ENCODE results near the gene TCF7. TPM values are rescaled to one million over a fixed set of nuclear protein-coding genes. Genes with fewer than 3 reads are reported as not detected.

The TCF7 gene
- total RNA-seq, 4 donors from 2014 or later, result 1.0 to 4.3 (median 2.4) TPM; not detected in 1

DNA sequence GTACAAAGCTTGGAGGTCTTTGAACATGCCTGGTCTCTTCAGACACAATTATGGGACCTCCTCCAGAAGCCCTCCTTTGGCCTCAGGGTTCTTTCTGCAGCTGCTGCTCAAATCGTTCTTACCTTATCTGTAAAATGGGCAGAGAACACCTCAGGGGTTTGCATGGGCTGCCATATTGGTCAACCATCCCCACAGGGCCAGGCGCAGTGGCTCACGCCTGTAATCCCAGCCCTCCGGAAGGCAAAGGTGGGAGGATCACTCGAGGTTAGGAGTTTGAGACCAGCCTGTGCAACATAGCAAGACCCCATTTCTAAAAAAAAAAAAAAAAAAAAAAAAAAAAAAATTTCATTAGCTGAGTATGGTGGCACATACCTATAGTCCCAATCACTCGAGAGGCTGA, 29.1 kb upstream of the TCF7 start:
- Histone ChIP-seq H3K27me3 (no peaks in the 10 kb centered on the region), H3K4me3 (no peak overlapping the region), H3K36me3 (no peaks in the 10 kb centered on the region), H3K27ac (no peak overlapping the region), H3K4me1 (no peaks in the 10 kb centered on the region), H3K9me3 (no peaks in the 10 kb centered on the region)
- no peak for DNase-seq
- no peak for TF ChIP-seq POLR2A (IDR thresholded peaks at IDR 0.05)
- TF ChIP-seq, protein P1, sequence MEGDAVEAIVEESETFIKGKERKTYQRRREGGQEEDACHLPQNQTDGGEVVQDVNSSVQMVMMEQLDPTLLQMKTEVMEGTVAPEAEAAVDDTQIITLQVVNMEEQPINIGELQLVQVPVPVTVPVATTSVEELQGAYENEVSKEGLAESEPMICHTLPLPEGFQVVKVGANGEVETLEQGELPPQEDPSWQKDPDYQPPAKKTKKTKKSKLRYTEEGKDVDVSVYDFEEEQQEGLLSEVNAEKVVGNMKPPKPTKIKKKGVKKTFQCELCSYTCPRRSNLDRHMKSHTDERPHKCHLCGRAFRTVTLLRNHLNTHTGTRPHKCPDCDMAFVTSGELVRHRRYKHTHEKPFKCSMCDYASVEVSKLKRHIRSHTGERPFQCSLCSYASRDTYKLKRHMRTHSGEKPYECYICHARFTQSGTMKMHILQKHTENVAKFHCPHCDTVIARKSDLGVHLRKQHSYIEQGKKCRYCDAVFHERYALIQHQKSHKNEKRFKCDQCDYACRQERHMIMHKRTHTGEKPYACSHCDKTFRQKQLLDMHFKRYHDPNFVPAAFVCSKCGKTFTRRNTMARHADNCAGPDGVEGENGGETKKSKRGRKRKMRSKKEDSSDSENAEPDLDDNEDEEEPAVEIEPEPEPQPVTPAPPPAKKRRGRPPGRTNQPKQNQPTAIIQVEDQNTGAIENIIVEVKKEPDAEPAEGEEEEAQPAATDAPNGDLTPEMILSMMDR (IDR thresholded peaks at IDR 0.05), result no peak
- intact Hi-C loops (cut with DNase I; ENCODE audit: low total_unique reads), result no loop called here

DNA sequence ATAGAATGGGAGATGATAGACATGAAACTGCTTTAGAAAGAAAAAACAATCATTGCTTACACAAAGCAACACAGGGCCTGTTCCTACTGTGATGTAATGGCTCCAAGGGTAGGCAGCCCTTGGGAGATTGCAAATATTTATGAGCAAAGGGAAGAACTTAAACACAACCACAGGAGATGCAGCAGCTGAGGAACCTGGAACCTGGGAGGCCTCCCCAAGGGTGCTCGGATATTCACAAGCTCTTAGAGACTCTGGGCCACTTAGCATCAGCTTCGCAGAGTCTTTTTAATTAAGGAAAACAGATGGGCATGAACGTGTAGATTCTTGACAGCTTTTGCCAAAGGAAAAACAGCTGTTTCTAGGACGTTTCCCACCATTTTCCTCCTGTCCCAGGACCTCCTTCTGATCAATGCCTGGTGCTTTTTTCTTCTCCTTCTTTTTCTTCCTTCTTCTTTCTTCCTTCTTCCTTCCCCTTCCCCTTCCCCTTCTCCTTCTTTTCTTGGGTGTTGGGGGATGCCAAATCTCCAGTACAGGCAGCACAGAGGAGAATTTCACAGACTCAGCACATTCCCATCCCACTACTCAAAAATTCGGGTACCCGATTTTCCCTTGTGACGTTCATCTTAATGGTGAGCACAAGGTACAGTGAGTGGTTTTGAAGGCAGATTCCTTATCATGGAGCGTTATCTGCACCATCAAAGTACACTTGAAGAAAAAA, 28.1 kb upstream of the TCF7 start:
- TF ChIP-seq POLR2A (IDR thresholded peaks at IDR 0.05), result no peak
- TF ChIP-seq, protein P1 (IDR thresholded peaks at IDR 0.05), result no peak
- intact Hi-C loops (cut with DNase I; ENCODE audit: low total_unique reads), result no loop called here
- H3K4me1 ChIP-seq, result no peaks in the 10 kb centered on the region

DNA sequence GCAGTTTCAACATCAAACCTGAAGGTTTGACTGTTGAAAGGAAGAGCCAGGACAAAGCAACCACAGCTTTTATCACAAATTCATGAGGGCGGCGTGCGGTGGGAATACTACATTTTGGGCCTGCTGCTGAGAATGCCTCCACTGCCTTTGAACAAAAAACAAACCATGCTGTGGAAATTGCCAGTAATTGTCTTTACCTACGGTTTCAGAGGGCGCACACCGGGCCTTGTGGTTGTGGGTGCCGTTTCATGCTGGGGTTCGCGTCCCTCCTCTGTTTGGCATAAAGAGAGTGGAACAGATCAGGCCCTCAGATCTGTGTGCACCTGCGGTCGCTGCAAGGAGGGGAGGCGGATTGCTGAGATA, 27.6 kb upstream of the TCF7 start:
- Histone ChIP-seq H3K4me1 (no peaks in the 10 kb centered on the region), H3K4me3 (no peak overlapping the region), H3K9me3 (no peaks in the 10 kb centered on the region), H3K36me3 (no peaks in the 10 kb centered on the region), H3K27ac (no peak overlapping the region), H3K27me3 (no peaks in the 10 kb centered on the region)
- no peak for DNase-seq
- intact Hi-C loops (cut with DNase I; ENCODE audit: low total_unique reads), result no loop called here
- TF ChIP-seq, protein P1 (IDR thresholded peaks at IDR 0.05), result no peak
- no peak for TF ChIP-seq POLR2A (IDR thresholded peaks at IDR 0.05)

More for the DNA sequence above, 28.1 kb upstream of the TCF7 start:
- Histone ChIP-seq H3K9me3 (no peaks in the 10 kb centered on the region), H3K27ac (no peak overlapping the region), H3K4me3 (no peak overlapping the region), H3K27me3 (no peaks in the 10 kb centered on the region), H3K36me3 (no peaks in the 10 kb centered on the region)
- DNase-seq, result no peak

DNA sequence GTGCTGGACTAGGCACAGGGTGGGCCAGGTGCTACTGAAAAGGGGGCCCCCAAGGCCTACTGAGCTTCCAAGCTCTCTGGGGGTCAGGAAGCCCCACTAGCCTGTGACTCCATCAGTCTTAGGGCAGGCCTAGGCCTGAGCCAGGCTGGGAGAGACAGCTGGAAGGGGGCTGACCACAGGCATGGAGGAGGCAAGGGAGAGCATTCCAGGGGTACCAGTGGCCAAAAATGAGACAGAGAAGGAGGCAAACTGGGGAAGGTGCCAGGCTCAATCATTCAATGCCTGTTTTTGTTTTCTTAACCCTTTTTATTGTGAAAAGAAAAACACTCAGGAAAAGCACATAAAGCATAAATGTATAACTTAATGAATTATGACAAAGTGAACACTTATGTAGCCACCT, 26.2 kb upstream of the TCF7 start:
- no peaks in the 10 kb centered on the region for H3K4me1 ChIP-seq
- no peak for DNase-seq
- H3K36me3 ChIP-seq, result no peaks in the 10 kb centered on the region
- no peaks in the 10 kb centered on the region for H3K27me3 ChIP-seq
- TF ChIP-seq POLR2A (IDR thresholded peaks at IDR 0.05), result no peak
- TF ChIP-seq, protein P1 (IDR thresholded peaks at IDR 0.05), result no peak
- no peak overlapping the region for H3K27ac ChIP-seq
- H3K9me3 ChIP-seq, result no peaks in the 10 kb centered on the region
- no peak overlapping the region for H3K4me3 ChIP-seq
- intact Hi-C loops (cut with DNase I; ENCODE audit: low total_unique reads), result no loop called here

DNA sequence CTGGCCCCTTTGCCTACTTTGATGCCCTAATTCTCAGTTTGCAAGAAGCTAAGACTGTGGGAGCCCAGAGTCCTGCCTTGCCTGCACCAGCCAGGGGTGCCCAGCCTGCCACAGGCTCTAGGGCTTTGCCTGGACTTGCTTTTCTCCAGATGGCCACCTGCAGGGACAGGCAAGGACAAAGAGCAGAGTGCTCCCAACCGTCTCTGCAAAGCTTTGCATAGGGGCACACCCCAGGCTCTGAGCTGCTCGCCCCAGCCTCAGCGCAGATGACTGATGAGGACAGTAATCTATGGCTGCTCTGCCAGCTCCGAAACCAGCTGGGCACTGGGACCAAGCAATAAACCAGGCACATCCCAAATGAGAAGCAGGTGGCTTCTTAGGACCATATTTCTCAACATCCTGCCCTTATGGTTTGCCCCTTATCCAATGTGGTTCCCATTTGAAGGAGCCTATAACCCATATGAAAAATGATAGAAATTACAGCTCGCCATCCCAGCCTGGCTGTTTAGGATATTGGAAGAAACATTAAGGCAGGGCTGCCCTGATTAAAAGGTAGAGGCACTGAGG, 25.4 kb upstream of the TCF7 start:
- intact Hi-C loops (cut with DNase I; ENCODE audit: low total_unique reads), result no loop called here
- Histone ChIP-seq H3K4me1 (no peaks in the 10 kb centered on the region), H3K27me3 (no peaks in the 10 kb centered on the region)

More for the DNA sequence above, 25.4 kb upstream of the TCF7 start:
- TF ChIP-seq POLR2A (IDR thresholded peaks at IDR 0.05), result no peak
- TF ChIP-seq, protein P1 (IDR thresholded peaks at IDR 0.05), result no peak
- no peaks in the 10 kb centered on the region for H3K9me3 ChIP-seq
- H3K4me3 ChIP-seq, result no peak overlapping the region
- no peak for DNase-seq
- no peak overlapping the region for H3K27ac ChIP-seq
- no peaks in the 10 kb centered on the region for H3K36me3 ChIP-seq

All from uterus (tissue), 4 donors.